ENCODE data around the gene TBPL2. TPM values are rescaled to one million over a fixed set of nuclear protein-coding genes. Genes with fewer than 3 reads are reported as not detected.

The TBPL2 gene
- total RNA-seq, 1 donor from 2014 or later = not detected

DNA sequence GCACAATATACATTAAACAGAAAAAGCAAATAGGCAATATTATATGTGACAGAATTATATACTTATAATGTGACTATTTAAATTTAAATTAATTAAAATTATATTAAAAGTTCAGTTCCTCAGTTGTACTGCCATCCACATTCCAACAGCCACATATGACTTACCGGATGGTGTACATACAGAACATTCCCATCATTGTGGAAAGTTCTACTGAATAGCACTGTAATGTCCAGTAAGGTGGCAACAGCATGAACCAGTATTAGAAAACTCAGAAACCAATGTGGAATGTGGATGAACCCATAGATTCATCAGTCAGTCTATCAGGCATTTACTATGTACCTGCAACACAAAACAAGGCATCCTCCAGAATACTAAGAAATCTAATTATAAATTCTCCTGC lies 41.2 kb downstream of the TBPL2 start:
- TF ChIP-seq, protein P1, sequence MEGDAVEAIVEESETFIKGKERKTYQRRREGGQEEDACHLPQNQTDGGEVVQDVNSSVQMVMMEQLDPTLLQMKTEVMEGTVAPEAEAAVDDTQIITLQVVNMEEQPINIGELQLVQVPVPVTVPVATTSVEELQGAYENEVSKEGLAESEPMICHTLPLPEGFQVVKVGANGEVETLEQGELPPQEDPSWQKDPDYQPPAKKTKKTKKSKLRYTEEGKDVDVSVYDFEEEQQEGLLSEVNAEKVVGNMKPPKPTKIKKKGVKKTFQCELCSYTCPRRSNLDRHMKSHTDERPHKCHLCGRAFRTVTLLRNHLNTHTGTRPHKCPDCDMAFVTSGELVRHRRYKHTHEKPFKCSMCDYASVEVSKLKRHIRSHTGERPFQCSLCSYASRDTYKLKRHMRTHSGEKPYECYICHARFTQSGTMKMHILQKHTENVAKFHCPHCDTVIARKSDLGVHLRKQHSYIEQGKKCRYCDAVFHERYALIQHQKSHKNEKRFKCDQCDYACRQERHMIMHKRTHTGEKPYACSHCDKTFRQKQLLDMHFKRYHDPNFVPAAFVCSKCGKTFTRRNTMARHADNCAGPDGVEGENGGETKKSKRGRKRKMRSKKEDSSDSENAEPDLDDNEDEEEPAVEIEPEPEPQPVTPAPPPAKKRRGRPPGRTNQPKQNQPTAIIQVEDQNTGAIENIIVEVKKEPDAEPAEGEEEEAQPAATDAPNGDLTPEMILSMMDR (IDR thresholded peaks at IDR 0.05; ENCODE audit: insufficient read depth, low read length, poor library complexity, severe bottlenecking) = no peak
- DNase-seq (ENCODE audit: low read depth) = no peak
- no peak overlapping the region for H3K4me3 ChIP-seq (ENCODE audit: low read depth, low read length)

GRCh38 chr14:55398679-55399078 lies 41.7 kb downstream of the TBPL2 start:
- Histone ChIP-seq H3K4me3 (ENCODE audit: low read depth, low read length) (no peak overlapping the region), H3K36me3 (ENCODE audit: control insufficient read depth, insufficient read depth, low read length) (no peaks in the 10 kb centered on the region), H3K27me3 (ENCODE audit: control insufficient read depth, insufficient read depth, low read length) (no peaks in the 10 kb centered on the region)
- peak; percentile 94 for DNase-seq (ENCODE audit: low read depth)
- TF ChIP-seq, protein P1 (IDR thresholded peaks at IDR 0.05; ENCODE audit: insufficient read depth, low read length, poor library complexity, severe bottlenecking) = no peak

More for the DNA sequence above, 41.2 kb downstream of the TBPL2 start:
- Histone ChIP-seq H3K27me3 (ENCODE audit: control insufficient read depth, insufficient read depth, low read length) (no peaks in the 10 kb centered on the region), H3K36me3 (ENCODE audit: control insufficient read depth, insufficient read depth, low read length) (no peaks in the 10 kb centered on the region)

- no peak for DNase-seq (ENCODE audit: low read depth)
Observed at GRCh38 chr14:55389330-55389729, 51.1 kb downstream of the TBPL2 start.

DNA sequence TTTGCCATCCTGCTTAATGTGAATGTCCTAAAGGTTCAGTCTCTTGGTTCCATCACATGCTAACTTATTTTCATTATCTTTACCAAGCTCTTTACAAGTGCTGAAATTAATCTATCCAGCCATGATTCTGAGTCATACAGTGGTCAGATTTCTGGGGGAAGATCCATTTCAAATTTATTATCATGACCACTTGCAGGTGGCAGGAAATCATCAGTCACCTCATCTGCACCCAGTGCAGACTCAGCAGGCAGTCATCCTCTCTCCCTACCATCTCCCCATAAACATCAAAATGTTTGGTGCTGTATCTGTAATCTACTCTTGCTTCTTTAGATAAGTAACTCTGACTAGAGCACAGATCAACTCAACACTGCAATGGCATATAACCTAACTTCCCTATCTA lies 52.3 kb downstream of the TBPL2 start:
- TF ChIP-seq, protein P1 (IDR thresholded peaks at IDR 0.05; ENCODE audit: insufficient read depth, low read length, poor library complexity, severe bottlenecking) = no peak
- Histone ChIP-seq H3K27me3 (ENCODE audit: control insufficient read depth, insufficient read depth, low read length) (no peaks in the 10 kb centered on the region), H3K4me3 (ENCODE audit: low read depth, low read length) (no peak overlapping the region), H3K36me3 (ENCODE audit: control insufficient read depth, insufficient read depth, low read length) (peaks cover 2% of the 10 kb centered on the region)
- DNase-seq (ENCODE audit: low read depth) = no peak

More at GRCh38 chr14:55389330-55389729, 51.1 kb downstream of the TBPL2 start:
- H3K36me3 ChIP-seq (ENCODE audit: control insufficient read depth, insufficient read depth, low read length) = no peaks in the 10 kb centered on the region
- no peak overlapping the region for H3K4me3 ChIP-seq (ENCODE audit: low read depth, low read length)
- TF ChIP-seq, protein P1 (IDR thresholded peaks at IDR 0.05; ENCODE audit: insufficient read depth, low read length, poor library complexity, severe bottlenecking) = no peak
- no peaks in the 10 kb centered on the region for H3K27me3 ChIP-seq (ENCODE audit: control insufficient read depth, insufficient read depth, low read length)

GRCh38 chr14:55387121-55387520 lies 53.3 kb downstream of the TBPL2 start:
- DNase-seq (ENCODE audit: low read depth) = no peak
- TF ChIP-seq, protein P1 (IDR thresholded peaks at IDR 0.05; ENCODE audit: insufficient read depth, low read length, poor library complexity, severe bottlenecking) = no peak
- Histone ChIP-seq H3K27me3 (ENCODE audit: control insufficient read depth, insufficient read depth, low read length) (no peaks in the 10 kb centered on the region), H3K4me3 (ENCODE audit: low read depth, low read length) (no peak overlapping the region), H3K36me3 (ENCODE audit: control insufficient read depth, insufficient read depth, low read length) (peaks cover 2% of the 10 kb centered on the region)

GRCh38 chr14:55386037-55386808 lies 54.2 kb downstream of the TBPL2 start:
- Histone ChIP-seq H3K36me3 (ENCODE audit: control insufficient read depth, insufficient read depth, low read length) (peaks cover 3% of the 10 kb centered on the region), H3K4me3 (ENCODE audit: low read depth, low read length) (no peak overlapping the region), H3K27me3 (ENCODE audit: control insufficient read depth, insufficient read depth, low read length) (no peaks in the 10 kb centered on the region)
- DNase-seq (ENCODE audit: low read depth) = no peak
- TF ChIP-seq, protein P1 (IDR thresholded peaks at IDR 0.05; ENCODE audit: insufficient read depth, low read length, poor library complexity, severe bottlenecking) = no peak

Measured in kidney epithelial cell (primary cell).